Measurements from ENCODE around the gene KLHL29. TPM values are rescaled to one million over a fixed set of nuclear protein-coding genes. Genes with fewer than 3 reads are reported as not detected.

Gene KLHL29
- total RNA-seq, 2 experiments from 2014 or later, result 2.9 to 3.5 TPM

DNA sequence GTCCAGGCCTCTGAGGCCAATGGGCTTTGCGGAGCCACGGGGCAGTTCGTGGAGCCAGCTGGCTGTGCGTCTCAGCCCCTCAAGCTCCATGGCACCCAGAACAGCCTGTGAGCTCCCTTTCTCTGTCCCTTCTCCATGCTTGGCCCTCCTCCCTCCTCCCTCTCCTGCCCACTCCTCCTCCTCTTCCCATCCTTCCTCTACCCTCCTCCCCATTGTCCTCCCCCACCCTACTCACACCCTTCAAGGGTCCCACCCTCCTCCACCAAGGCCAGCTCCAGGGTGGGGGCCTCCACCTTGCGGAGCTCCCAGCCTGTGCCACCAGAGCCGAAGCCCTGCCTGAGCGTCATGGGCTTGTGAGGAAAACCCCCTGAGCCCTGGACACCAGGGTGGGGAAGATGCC, 273.0 kb downstream of the KLHL29 start:
- H3K27me3 Mint-ChIP-seq, result peaks cover 7% of the 10 kb centered on the region
- H3K4me3 Mint-ChIP-seq, result no peak overlapping the region
- DNase-seq, result no peak
- no peaks in the 10 kb centered on the region for H3K9me3 Mint-ChIP-seq
- H3K36me3 Mint-ChIP-seq (ENCODE audit: low read depth), result no peaks in the 10 kb centered on the region
- no peak overlapping the region for H3K27ac Mint-ChIP-seq
- ChIA-PET CTCF (interaction anchor here (0.7 kb wide), 1 partner anchor 44 kb away, joined by 3 read pairs; no protein-coding TSS in a partner anchor), POLR2A (no interaction called here)
- H3K4me1 Mint-ChIP-seq, result peaks cover 6% of the 10 kb centered on the region

GRCh38 chr2:23658466-23658942, 273.5 kb downstream of the KLHL29 start:
- ChIA-PET POLR2A (no interaction called here), CTCF (interaction anchor here (0.7 kb wide), 1 partner anchor 45 kb away, joined by 3 read pairs; no protein-coding TSS in a partner anchor)
- H3K4me3 Mint-ChIP-seq, result no peak overlapping the region
- peak; percentile 18 for DNase-seq
- H3K27me3 Mint-ChIP-seq, result peaks cover 7% of the 10 kb centered on the region
- H3K9me3 Mint-ChIP-seq, result no peaks in the 10 kb centered on the region
- H3K36me3 Mint-ChIP-seq (ENCODE audit: low read depth), result no peaks in the 10 kb centered on the region
- peaks cover 6% of the 10 kb centered on the region for H3K4me1 Mint-ChIP-seq
- no peak overlapping the region for H3K27ac Mint-ChIP-seq

DNA sequence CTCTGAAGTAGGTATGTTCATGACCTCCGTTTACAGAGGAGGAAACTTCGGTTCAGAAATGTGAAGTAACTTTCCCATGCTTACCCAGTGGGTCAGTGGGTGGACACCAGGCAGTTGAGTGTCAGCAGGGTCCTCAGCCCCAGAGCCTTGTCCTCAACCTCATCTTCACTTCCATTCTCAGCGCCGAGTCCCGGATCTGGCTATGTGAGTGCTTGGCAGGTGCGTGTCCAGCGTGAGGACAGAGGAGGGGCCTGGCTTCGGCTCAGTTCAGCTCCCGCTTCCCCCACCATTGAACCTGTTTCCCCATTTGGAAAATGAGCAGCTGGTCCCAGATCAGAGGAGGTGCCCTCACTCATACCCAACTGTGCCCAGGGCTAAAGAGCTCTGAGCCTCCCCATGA, 274.3 kb downstream of the KLHL29 start:
- Mint-ChIP-seq H3K27me3 (peaks cover 13% of the 10 kb centered on the region), H3K27ac (no peak overlapping the region), H3K9me3 (no peaks in the 10 kb centered on the region), H3K4me3 (no peak overlapping the region), H3K36me3 (ENCODE audit: low read depth) (no peaks in the 10 kb centered on the region), H3K4me1 (peaks cover 6% of the 10 kb centered on the region)
- CTCF ChIA-PET, result no interaction called here
- DNase-seq, result no peak
- POLR2A ChIA-PET, result no interaction called here

DNA sequence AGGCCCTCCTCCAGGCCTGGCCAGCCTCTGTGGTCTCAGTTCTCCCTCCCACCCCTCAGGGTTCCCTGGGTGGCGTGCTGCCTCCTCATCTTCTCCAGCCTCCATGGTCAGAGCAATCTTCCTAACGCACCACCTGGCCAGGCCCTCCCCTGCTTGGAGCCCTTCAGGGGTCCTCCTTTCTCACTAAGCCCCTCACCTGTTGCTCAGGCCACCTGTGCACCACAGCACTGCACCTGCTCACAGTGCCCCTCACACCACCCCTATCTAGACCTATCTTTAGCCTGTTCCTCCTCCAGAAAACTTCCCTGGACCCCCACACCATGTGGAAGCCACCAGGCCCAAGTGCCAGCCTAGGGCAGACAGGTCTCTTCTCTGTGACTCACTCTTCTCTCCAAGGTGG, 274.8 kb downstream of the KLHL29 start:
- no peak for DNase-seq
- POLR2A ChIA-PET, result no interaction called here
- peaks cover 14% of the 10 kb centered on the region for H3K27me3 Mint-ChIP-seq
- H3K36me3 Mint-ChIP-seq (ENCODE audit: low read depth), result no peaks in the 10 kb centered on the region
- H3K4me1 Mint-ChIP-seq, result peaks cover 6% of the 10 kb centered on the region
- H3K27ac Mint-ChIP-seq, result no peak overlapping the region
- no peak overlapping the region for H3K4me3 Mint-ChIP-seq
- CTCF ChIA-PET, result no interaction called here
- H3K9me3 Mint-ChIP-seq, result no peaks in the 10 kb centered on the region

DNA sequence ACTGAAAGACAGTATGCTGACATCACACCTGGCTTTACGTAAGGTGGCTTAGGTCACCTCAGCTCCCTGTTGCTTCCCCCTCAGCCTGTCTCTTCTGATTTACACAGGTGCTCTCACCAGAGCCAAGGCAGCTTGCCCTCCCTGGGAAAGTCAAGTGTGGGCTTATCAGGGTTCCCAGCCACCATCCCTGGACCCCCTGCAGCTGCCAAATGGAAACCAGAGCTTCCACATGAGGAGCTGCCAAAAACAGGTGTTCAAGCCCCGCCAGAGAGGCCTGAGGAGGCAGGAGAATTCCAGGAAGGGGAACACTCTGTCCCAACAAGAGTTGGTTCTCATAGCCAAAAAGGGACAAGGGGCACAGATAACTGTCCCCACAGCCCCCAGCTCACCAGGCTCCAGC, 275.3 kb downstream of the KLHL29 start:
- POLR2A ChIA-PET, result no interaction called here
- H3K27me3 Mint-ChIP-seq, result peaks cover 14% of the 10 kb centered on the region
- H3K27ac Mint-ChIP-seq, result no peak overlapping the region
- H3K4me1 Mint-ChIP-seq, result peaks cover 6% of the 10 kb centered on the region
- no peaks in the 10 kb centered on the region for H3K36me3 Mint-ChIP-seq (ENCODE audit: low read depth)
- no peak overlapping the region for H3K4me3 Mint-ChIP-seq
- CTCF ChIA-PET, result no interaction called here
- no peaks in the 10 kb centered on the region for H3K9me3 Mint-ChIP-seq
- DNase-seq, result no peak

- DNase-seq, result no peak
- POLR2A ChIA-PET, result no interaction called here
- CTCF ChIA-PET, result interaction anchor here (1.2 kb wide), 1 partner anchor 11 kb away, joined by 3 read pairs; no protein-coding TSS in a partner anchor
- H3K9me3 Mint-ChIP-seq, result no peaks in the 10 kb centered on the region
- no peaks in the 10 kb centered on the region for H3K36me3 Mint-ChIP-seq (ENCODE audit: low read depth)
- H3K4me3 Mint-ChIP-seq, result no peak overlapping the region
- peaks cover 14% of the 10 kb centered on the region for H3K27me3 Mint-ChIP-seq
- H3K27ac Mint-ChIP-seq, result no peak overlapping the region
- peaks cover 6% of the 10 kb centered on the region for H3K4me1 Mint-ChIP-seq
Observed at GRCh38 chr2:23661276-23662050, 276.5 kb downstream of the KLHL29 start.

DNA sequence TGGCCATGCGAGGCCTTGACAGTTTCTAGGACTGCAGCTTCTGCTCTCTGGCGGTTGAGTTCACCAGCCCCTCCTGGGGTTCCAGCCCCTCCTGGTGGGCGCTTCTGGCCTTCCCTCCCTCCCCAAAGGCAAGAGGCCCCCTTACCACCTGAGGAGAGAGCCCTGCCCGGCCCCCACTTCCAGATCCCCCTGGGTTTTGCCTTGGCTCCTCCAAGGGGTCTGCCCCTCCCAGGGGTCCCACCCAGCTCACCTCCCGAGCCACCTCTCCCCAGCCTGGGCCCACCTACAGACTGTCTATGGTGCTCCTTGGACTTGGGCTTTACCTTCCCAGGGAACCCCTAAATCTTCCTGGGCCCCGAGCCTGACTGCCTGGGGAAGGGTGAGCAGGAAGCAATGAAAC, 277.5 kb downstream of the KLHL29 start:
- H3K27me3 Mint-ChIP-seq, result peaks cover 14% of the 10 kb centered on the region
- H3K36me3 Mint-ChIP-seq (ENCODE audit: low read depth), result no peaks in the 10 kb centered on the region
- H3K9me3 Mint-ChIP-seq, result no peaks in the 10 kb centered on the region
- DNase-seq, result no peak
- CTCF ChIA-PET, result interaction anchor here (1.2 kb wide), 1 partner anchor 10 kb away, joined by 3 read pairs; no protein-coding TSS in a partner anchor
- H3K4me1 Mint-ChIP-seq, result peaks cover 6% of the 10 kb centered on the region
- H3K4me3 Mint-ChIP-seq, result no peak overlapping the region
- POLR2A ChIA-PET, result no interaction called here
- no peak overlapping the region for H3K27ac Mint-ChIP-seq

GRCh38 chr2:23662941-23663920, 278.3 kb downstream of the KLHL29 start:
- ChIA-PET CTCF (interaction anchor here (1.4 kb wide), 1 partner anchor 17 kb away, joined by 3 read pairs; no protein-coding TSS in a partner anchor), POLR2A (no interaction called here)
- H3K27me3 Mint-ChIP-seq, result peaks cover 14% of the 10 kb centered on the region
- H3K27ac Mint-ChIP-seq, result no peak overlapping the region
- no peaks in the 10 kb centered on the region for H3K9me3 Mint-ChIP-seq
- no peaks in the 10 kb centered on the region for H3K36me3 Mint-ChIP-seq (ENCODE audit: low read depth)
- H3K4me1 Mint-ChIP-seq, result peaks cover 6% of the 10 kb centered on the region
- no peak for DNase-seq
- no peak overlapping the region for H3K4me3 Mint-ChIP-seq

- no peak for DNase-seq
- CTCF ChIA-PET, result interaction anchor here (1.4 kb wide), 1 partner anchor 18 kb away, joined by 3 read pairs; no protein-coding TSS in a partner anchor
- Mint-ChIP-seq H3K4me1 (no peaks in the 10 kb centered on the region), H3K9me3 (no peaks in the 10 kb centered on the region), H3K27me3 (peaks cover 14% of the 10 kb centered on the region), H3K4me3 (no peak overlapping the region), H3K36me3 (ENCODE audit: low read depth) (no peaks in the 10 kb centered on the region), H3K27ac (no peak overlapping the region)
- POLR2A ChIA-PET, result no interaction called here
Observed at GRCh38 chr2:23664066-23664788, 279.2 kb downstream of the KLHL29 start.

DNA sequence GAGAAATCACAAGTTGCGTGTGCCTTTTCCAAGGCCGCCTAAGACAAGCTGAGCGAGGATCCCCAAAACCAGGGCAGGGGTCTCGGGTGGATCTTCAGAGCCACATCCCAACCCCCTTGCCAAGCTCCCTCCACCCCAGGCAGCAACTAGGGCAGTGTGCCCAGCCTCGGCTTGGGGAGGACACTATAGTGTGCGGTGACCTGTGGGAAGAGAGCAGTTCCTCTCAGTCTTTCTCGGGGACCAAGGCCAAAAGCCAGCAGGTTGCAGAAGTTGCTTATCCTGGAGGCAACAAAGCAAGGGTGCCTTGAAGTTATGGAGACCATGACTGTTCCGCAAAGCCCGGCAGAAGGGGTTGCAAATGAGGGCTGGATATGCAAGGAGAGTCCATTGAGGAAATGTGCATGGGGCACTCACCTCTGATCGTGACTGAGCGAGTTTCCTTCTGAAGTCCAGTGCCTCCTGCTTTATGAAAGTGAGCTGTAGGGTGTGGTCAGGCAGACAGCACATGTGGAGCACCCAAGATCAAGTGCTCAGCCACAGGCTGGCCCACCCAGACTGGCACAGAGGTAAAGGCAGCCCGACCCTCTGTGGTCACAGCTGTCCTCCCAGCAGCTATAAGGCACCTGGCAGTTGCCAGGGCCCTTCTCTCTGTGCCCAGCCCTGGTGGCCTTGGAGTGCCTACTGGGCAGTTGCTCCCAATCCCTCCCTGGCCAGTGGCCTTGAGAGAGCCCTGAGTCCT, 281.4 kb downstream of the KLHL29 start:
- ChIA-PET CTCF (no interaction called here), POLR2A (no interaction called here)
- no peak for DNase-seq
- Mint-ChIP-seq H3K27me3 (peaks cover 14% of the 10 kb centered on the region), H3K36me3 (ENCODE audit: low read depth) (no peaks in the 10 kb centered on the region), H3K4me3 (no peak overlapping the region), H3K9me3 (no peaks in the 10 kb centered on the region), H3K27ac (no peak overlapping the region), H3K4me1 (no peaks in the 10 kb centered on the region)

- H3K27ac Mint-ChIP-seq, result no peak overlapping the region
- ChIA-PET POLR2A (no interaction called here), CTCF (no interaction called here)
- no peaks in the 10 kb centered on the region for H3K4me1 Mint-ChIP-seq
- peaks cover 12% of the 10 kb centered on the region for H3K27me3 Mint-ChIP-seq
- no peak overlapping the region for H3K4me3 Mint-ChIP-seq
- no peak for DNase-seq
- no peaks in the 10 kb centered on the region for H3K9me3 Mint-ChIP-seq
- no peaks in the 10 kb centered on the region for H3K36me3 Mint-ChIP-seq (ENCODE audit: low read depth)
Observed at GRCh38 chr2:23666980-23667357, 282.0 kb downstream of the KLHL29 start.

DNA sequence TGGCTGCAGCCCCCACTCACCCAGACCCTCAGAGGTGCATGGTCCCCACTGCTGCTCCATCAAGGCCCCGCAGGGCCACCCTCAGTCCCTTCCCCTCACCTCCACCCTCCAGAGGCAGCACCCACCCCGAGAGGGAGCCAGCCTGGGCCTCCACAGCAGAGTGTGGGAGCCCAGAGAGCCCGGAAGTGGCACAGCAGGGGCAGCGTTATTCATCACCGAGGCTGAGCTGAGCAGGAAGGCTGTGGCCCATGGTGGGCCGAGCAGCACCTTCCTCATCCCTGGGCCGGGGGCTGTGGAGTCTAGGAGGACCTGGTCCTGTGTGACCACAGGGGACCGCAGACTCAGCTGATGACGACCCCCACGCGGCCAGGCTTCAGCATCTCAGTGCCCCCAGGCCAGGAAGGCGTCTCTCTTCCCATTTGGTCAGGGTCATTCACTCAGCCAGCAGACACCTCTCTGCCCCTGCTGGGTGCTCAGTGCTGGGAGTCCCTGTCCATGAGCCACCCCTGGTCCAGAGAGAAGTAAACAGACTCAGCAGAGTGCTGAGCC, 283.9 kb downstream of the KLHL29 start:
- Mint-ChIP-seq H3K4me1 (no peaks in the 10 kb centered on the region), H3K36me3 (ENCODE audit: low read depth) (no peaks in the 10 kb centered on the region), H3K4me3 (no peak overlapping the region), H3K27ac (no peak overlapping the region), H3K9me3 (no peaks in the 10 kb centered on the region), H3K27me3 (peaks cover 4% of the 10 kb centered on the region)
- DNase-seq, result no peak
- ChIA-PET POLR2A (no interaction called here), CTCF (no interaction called here)
